Stimulated activated CD4-positive, alpha-beta T cell treated with anti-CD3 and anti-CD28 coated beads, Interleukin-15, amount 100 ng/mL, for 24 hours (primary cell): ENCODE data around the gene CWC15.
A peak's percentile ranks its signal among the peaks of the same experiment; 100 is the strongest.
"Not testable (repeated sequence)": the region's sequence is repeated elsewhere in the genome, so short reads cannot be mapped to it uniquely, and the experiment has no call there.

Experiments used
- DNase-seq: peaks from one replicate; pipeline ENCODE4 v3.0.0-alpha.2; 2020

Gene CWC15

DNA sequence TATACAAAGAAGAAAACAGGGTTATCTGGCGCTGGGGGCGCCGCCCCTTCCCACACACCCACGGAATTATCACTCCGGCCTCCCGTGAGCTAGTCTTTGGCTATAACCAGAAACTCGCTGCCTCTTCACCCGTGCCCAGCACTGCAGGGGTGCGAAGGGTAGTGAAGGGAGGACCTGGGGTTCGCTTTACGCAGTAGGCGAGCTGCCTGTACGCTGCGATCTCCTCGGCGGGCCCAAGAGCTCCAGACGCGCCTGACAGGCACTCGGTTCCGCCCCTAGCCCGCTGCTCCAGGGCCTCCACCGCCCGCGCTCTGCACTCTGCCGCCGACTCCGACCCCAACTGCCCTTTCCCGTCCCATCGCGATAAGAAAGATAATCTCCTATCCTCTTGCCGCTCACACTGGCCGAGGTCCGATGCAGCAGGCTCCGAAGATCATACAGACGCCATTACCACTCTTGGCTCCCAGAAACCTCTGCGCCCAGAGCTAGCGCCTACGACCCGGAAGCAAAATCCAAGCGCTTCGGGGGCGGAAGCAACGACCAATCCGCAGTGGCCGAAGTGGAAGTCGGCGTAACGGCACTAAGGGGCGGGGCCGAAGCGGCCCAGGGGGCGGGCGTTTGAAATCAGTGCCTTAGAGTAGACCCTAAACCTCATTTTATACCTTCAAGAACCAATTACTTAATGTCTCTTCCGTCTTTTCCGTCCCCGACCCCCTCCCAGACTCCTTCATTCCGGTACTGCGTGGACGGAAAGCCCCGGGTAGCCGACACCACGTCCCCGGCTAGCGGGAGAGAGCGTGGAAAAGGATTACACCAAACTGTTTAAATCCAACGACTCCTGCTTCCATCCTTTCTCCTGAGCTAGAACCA, at the start of gene CWC15, which contains the start of gene KDM4D:
CWC15 (minus strand) TSS at position 458 of the 870 bp plus-strand sequence. CDS start 1,371 bp downstream, outside the sequence.
KDM4D (plus strand) TSS at position 611 of the 870 bp plus-strand sequence. CDS start 23,664 bp downstream, outside the sequence.
- DNase-seq: peak; percentile 96

- not testable (repeated sequence) for DNase-seq
Observed at GRCh38 chr11:95021468-95021867, 48.1 kb upstream of the CWC15 start.

- DNase-seq: no peak
Observed at GRCh38 chr11:95016139-95016538, 42.8 kb upstream of the CWC15 start.

DNA sequence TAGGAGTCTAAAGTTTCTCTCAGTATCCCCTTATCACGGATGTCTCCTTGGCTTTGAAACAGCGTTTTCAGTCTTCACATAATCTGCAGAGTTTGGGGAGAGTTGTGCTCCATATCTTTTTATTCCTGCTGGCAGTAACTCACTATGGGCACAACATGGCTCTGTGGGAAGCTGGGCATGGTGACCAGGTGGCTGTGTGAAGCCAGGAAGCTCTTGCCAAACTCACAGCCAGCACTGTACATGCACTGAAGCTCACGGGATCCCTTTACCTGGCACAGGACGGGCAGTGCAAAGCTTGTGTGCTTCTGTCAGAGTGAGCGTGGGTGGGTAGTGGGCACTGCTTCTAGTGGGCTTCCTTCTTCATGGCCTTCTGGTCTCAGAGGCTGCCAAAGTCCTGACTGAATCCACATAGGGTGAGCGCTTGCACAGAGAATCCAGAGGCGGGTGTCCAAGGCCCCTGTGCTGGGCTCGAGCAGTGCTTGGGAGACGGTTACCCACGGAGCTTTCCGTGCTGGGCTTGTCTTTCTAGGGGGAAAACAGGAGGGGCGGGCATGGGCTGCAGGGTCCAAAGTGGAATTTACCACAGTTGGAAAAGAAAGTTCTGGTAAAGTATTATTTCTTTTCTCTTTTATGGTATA, 40.9 kb upstream of the CWC15 start:
- no peak for DNase-seq

- no peak for DNase-seq
Observed at GRCh38 chr11:95011376-95011775, 38.0 kb upstream of the CWC15 start.

GRCh38 chr11:95005642-95006041, 32.3 kb upstream of the CWC15 start:
- DNase-seq: no peak

DNA sequence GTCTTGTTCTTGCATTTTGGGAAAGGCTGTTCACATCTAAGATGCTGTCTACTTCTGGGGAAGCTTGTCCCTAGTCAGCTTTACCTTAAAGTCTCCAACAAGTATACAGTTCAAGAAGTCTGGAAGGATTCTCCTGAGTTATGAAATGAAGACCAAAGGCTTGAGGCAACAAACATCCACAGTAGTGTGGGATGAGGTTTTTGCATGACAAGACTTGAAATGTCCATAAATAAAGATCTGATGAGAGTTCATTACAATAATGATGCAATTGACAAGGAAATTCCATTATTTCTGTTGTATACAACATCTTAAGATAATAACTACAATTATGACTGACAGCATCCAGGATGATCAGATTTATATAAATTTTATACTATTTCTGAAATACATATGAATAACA, 30.4 kb upstream of the CWC15 start:
- no peak for DNase-seq

DNA sequence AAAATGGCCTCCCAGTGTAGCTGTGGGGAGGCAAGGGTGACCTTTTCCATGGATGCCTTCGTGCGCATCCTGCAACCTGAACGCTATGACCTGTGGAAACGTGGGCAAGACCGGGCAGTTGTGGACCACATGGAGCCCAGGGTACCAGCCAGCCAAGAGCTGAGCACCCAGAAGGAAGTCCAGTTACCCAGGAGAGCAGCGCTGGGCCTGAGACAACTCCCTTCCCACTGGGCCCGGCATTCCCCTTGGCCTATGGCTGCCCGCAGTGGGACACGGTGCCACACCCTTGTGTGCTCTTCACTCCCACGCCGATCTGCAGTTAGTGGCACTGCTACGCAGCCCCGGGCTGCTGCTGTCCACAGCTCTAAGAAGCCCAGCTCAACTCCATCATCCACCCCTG, 24.9 kb upstream of the CWC15 start:
- no peak for DNase-seq

- no peak for DNase-seq
Observed at GRCh38 chr11:94997437-94997836, 24.1 kb upstream of the CWC15 start.

DNA sequence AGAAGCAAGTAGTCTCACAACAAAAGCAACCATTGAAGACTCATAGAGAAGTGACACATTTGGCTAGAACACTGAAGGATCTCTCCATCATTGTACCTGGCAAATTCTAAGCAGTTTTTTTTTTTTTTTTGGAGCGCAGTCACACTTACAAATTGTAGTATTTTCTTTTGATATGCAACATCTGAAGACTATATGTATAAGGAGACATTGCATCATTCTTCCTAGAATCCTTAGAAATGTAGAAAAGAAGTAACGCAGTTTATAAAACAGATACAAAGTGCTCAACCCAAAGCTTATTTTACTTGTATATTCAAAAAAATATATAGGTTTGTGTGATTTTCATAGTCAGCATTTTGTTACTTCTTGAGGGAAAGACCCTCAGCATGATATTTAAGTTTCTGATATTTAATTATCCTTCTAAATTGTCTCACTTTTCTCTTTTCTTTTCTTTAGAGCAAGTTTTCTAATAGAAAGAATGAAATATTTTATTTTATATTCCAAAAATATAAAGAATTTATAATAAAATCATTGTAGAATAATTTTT, 20.1 kb upstream of the CWC15 start:
- DNase-seq: no peak

- DNase-seq: no peak
Observed at GRCh38 chr11:94988748-94989147, 15.4 kb upstream of the CWC15 start.

DNA sequence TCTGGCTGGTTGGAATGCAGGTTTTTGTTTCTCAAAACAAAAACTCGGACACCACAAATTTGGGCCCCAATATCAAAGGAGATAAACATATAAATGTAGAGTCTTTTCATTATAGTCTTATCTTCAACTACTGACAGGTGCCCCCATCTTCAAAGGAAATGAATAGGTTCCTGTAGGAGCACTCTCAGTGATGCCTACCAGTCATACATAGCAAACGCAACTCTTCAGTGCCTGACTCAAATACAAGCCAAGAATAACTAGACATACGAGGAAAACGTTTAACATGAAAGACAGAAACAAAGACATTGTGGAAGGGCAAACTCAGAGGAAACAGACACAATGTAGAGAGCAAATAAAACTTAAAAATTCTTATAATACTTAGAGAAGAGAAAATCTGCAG, 14.0 kb upstream of the CWC15 start:
- DNase-seq: no peak

DNA sequence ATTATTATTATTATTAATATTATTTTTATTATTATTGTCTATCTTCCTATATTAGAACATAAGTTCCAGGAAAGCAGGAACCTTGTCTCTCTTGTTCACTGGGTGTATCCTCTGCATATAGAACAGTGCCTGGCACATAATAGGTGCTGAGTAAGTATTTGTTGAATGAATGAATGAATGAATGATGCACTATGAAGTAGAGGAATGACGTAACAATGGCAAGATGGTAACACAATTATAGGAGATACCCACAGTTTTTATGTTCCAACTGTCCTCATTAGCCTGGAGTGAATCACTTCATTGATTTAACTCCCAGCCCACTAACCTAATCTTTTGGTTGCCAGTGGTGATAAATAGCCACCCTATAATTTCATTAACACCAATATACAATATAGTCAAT, 2.2 kb upstream of the CWC15 start:
- no peak for DNase-seq

DNA sequence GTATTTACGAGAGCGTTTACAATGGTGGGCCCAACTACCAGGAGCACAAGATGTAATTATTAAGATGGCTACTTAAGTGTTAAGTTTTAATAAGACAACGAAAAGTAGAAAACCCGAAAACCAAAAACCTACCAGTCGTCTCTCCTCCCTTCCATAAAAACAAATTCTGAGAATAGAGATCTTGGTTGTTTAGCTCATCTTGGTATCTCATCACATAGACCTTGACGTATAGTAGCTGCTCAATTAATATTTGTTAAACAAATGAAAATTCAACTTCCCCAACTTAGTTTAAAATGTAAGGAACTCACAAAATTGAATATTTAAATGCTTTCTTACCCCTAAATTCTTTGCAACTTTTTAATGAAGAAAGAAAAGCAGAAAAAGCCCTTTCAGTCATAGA, 822 bp upstream of the CWC15 start:
- DNase-seq: no peak

GRCh38 chr11:94972700-94973098, 657 bp downstream of the CWC15 start:
- DNase-seq: no peak

GRCh38 chr11:94968334-94968958, 4.9 kb downstream of the CWC15 start:
- DNase-seq: no peak

DNA sequence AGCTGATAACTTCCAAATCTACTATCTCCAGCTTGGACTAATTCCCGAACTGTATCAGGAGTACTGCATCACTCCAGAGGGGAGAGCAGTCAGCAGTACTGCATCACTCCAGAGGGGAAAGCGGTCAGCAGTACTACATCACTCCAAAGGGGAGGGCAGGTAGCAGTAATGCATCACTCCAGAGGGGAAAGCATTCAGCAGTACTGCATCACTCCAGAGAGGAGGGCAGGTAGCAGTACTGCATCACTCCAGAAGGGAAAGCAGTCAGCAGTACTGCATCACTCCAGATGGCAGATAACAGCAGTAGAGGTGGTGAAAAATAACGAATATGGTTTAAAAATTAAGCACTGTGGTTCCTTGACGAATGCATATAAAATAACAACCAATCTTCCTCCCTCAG, 8.4 kb downstream of the CWC15 start:
- no peak for DNase-seq

DNA sequence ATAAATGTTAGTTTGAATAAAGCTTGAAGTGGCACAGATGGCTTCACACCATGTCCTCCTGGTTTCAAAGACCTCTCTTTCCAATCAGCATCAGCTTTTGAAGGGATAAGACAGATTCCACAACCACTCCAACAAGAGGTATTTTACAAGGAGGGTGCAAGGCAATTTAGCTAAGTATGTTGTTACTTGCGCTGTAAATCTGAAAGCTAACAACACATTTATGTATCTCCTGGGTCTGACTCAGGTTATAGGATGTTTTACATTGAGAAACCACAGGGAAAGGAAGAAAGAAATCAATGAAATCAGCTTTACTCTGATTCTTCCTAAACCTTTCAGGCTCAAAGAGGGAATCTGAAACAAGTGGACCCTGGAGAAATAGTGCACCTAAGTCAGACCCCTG, 12.1 kb downstream of the CWC15 start:
- no peak for DNase-seq

GRCh38 chr11:94960488-94960887, 12.9 kb downstream of the CWC15 start:
- no peak for DNase-seq

- DNase-seq: no peak
Observed at GRCh38 chr11:94959179-94959578, 14.2 kb downstream of the CWC15 start.

- DNase-seq: no peak
Observed at GRCh38 chr11:94958121-94958696, 15.1 kb downstream of the CWC15 start.

DNA sequence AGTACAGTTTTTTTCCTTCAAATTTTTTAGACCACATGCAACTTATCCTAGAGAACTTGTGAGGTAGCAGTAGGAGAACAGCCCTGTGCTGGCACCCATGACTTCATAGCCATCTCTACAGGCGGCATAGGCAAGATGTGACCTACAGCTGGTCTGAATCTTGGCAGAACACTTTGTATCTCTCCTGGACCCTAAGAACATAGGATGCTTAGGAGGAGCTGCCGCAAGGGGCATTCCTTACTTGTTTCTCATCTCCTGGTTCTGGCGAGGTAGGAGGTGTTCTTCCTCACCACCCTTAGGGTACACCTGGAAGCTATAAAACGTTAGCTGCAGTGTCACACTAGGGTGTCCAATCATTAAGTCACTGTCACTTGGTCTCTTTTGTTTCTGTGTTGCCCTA, 16.4 kb downstream of the CWC15 start:
- no peak for DNase-seq

- no peak for DNase-seq
Observed at GRCh38 chr11:94954753-94955152, 18.6 kb downstream of the CWC15 start.
